ENCODE measurements around the gene PRSS57. TPM values are rescaled to one million over a fixed set of nuclear protein-coding genes. Genes with fewer than 3 reads are reported as not detected.
"Not testable (repeated sequence)": the region's sequence is repeated elsewhere in the genome, so short reads cannot be mapped to it uniquely, and the experiment has no call there.

Gene PRSS57
- total RNA-seq, 2 donors from 2014 or later, result not detected

- intact Hi-C loops (cut with DNase I), result no loop called here
- no peak for DNase-seq (ENCODE audit: low spot score)
These were observed 9.1 kb upstream of the PRSS57 start for GRCh38 chr19:704447-704741.

DNA sequence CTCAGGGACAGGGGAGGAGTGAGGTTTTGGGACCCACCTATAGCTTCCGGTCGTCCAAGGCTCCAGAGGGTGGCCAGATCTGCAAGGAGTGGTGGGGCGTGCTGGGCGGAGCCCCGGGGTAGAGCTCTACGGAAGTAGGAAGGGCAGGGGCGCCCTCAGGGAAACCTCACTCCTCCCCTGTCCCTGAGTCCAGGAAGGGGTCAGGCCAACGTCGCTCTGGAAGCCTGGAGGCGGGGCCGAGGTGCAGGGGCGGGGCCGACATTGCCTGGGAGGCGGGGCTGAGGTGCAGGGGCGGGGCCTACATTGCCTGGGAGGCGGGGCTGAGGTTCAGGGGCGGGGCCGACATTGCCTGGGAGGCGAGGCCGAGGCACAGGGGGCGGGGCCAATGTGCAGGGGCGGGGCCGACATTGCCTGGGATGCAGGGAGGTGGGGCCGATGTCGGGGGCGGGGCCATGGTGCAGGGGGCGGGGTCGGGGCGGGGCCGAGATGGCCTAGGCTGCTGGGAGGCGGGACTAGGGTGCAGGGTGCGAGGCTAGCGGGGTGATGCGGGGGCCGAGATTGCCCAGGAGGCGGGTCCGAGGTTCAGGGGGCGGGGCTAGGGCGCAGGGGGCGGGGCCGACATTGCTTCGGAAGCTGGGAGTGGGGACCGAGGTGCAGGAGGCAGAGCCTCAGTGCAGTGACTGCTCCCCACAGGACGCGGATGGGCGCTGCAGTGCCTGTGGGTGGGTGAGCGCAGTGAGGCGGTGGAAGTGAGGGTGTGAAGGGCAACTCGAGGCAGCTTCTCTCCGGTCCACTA lies 8.6 kb upstream of the PRSS57 start:
- peak; percentile 97 for DNase-seq (ENCODE audit: low spot score)
- intact Hi-C loops (cut with DNase I), result no loop called here

DNA sequence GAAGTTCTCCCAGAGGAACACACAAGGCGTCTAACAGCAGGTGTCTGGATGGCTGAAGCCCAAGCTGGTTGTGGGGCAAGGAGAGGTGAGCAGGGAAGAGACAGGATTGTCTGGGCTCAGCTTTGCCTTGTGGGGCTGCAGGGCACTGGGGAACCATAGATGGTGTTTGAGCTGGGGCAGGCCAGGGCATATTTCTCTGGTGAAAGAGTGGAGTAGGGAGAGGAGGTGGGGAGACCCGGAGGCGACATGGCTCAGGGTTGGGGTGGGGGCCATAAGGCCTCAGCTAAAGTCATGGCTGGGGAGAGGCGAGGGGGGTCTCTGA lies 8.0 kb upstream of the PRSS57 start:
- DNase-seq (ENCODE audit: low spot score), result no peak
- intact Hi-C loops (cut with DNase I), result no loop called here

DNA sequence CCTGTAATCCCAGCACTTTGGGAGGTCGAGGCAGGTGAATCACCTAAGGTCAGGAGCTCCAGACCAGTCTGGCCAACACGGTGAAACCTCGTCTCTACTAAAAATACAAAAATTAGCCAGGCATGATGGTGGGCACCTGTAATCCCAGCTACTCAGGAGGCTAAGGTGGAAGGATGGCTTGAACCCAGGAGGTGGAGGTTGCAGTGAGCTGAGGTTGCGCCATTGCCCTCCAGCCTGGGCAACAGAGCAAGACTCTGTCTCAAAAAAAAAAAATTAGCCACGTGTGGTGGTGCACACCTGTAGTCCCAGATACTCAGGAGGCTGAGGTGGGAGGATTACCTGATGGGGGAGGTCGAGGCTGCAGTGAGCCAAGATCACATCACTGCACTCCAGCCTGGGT lies 7.6 kb upstream of the PRSS57 start:
- DNase-seq (ENCODE audit: low spot score), result not testable (repeated sequence)

DNA sequence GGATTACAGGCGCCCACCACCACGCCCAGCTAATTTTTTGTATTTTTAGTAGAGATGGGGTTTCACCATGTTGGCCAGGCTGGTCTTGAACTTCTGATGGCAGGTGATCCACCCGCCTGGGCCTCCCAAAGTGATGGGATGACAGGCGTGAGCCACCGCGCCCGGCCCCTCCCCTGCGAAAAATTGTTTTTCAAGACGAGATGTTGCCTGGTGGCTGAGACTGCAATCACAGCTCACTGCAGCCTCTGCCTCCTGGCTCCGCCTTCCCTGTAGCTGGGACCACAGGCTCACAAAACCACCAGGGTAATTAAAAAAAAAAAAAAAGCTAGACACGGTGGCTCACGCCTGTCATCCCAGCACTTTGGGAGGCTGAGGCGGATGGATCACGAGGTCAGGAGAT lies 4.6 kb upstream of the PRSS57 start:
- intact Hi-C loops (cut with DNase I); DNase-seq (ENCODE audit: low spot score): not testable (repeated sequence)

More for the DNA sequence above, 7.6 kb upstream of the PRSS57 start:
- intact Hi-C loops (cut with DNase I), result not testable (repeated sequence)

GRCh38 chr19:698529-698928 lies 3.3 kb upstream of the PRSS57 start:
- intact Hi-C loops (cut with DNase I); DNase-seq (ENCODE audit: low spot score): not testable (repeated sequence)

GRCh38 chr19:694481-695351 lies 536 bp downstream of the PRSS57 start:
- DNase-seq (ENCODE audit: low spot score), result peak; percentile 73
- intact Hi-C loops (cut with DNase I), result no loop called here

DNA sequence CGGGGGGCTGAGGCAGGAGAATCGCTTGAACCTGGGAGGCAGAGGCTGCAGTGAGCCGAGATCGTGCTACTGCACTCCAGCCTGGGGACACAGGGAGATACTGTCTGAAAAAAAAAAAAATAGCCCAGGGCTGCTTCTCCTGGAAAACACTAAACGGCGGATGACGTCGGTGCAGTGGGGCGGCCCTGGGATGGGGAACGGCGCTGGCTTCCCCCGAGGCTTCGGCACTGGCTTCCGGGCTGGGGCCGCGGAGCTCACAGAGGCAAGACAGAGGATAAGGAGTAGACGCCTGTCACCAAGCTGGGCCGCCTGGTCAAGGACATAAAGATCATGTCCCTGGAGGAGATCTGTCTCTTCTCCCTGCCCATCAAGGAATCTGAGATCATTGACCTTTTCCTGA lies 5.0 kb downstream of the PRSS57 start:
- intact Hi-C loops (cut with DNase I), result no loop called here
- no peak for DNase-seq (ENCODE audit: low spot score)

GRCh38 chr19:688992-689391 lies 6.3 kb downstream of the PRSS57 start:
- intact Hi-C loops (cut with DNase I), result no loop called here
- DNase-seq (ENCODE audit: low spot score), result no peak

- no peak for DNase-seq (ENCODE audit: low spot score)
- intact Hi-C loops (cut with DNase I), result no loop called here
These were observed 7.0 kb downstream of the PRSS57 start for GRCh38 chr19:688214-688613.

- intact Hi-C loops (cut with DNase I), result no loop called here
- DNase-seq (ENCODE audit: low spot score), result no peak
These were observed 7.6 kb downstream of the PRSS57 start for GRCh38 chr19:687569-688166.

- intact Hi-C loops (cut with DNase I), result no loop called here
- no peak for DNase-seq (ENCODE audit: low spot score)
These were observed 8.5 kb downstream of the PRSS57 start for GRCh38 chr19:686589-687297.

GRCh38 chr19:685454-685931 lies 9.8 kb downstream of the PRSS57 start:
- DNase-seq (ENCODE audit: low spot score), result no peak
- intact Hi-C loops (cut with DNase I), result no loop called here

DNA sequence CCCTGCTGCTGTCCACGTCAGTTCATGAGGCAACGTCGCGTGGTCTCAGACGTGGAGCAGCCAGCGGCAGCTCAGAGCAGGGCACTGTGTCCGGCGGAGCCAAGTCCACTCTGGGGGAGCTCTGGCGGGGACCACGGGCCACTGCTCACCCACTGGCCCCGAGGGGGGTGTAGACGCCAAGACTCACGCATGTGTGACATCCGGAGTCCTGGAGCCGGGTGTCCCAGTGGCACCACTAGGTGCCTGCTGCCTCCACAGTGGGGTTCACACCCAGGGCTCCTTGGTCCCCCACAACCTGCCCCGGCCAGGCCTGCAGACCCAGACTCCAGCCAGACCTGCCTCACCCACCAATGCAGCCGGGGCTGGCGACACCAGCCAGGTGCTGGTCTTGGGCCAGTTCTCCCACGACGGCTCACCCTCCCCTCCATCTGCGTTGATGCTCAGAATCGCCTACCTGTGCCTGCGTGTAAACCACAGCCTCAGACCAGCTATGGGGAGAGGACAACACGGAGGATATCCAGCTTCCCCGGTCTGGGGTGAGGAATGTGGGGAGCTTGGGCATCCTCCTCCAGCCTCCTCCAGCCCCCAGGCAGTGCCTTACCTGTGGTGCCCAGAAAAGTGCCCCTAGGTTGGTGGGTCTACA lies 12.5 kb downstream of the PRSS57 start:
- DNase-seq (ENCODE audit: low spot score), result no peak
- intact Hi-C loops (cut with DNase I), result no loop called here

GRCh38 chr19:681029-682019 lies 13.9 kb downstream of the PRSS57 start:
- DNase-seq (ENCODE audit: low spot score), result no peak
- intact Hi-C loops (cut with DNase I), result no loop called here

GRCh38 chr19:680287-681028 lies 14.8 kb downstream of the PRSS57 start:
- intact Hi-C loops (cut with DNase I), result no loop called here
- DNase-seq (ENCODE audit: low spot score), result peak; percentile 100

All from posterior vena cava (tissue), 2 donors.